ENCODE measurements around the gene PRMT7.

PRMT7 gene

DNA sequence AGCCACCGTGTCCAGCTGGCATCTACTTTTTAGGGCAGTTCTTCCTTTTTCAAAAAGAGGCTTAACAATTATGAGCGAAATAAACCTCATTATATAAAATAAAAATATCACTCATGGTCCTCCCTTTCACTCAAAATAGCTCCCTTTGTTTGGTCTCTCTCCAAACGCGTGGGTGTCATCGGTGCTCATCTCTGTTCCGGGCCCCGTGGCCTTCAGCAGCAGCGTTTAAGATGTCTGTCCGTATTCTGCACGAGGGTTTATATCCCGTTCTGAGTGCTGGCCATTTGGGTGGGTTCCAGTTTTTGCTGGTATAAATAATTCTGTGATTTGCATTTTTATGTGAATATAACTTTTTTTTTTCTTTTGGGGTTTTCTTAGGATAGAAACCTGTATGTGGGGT, 33.4 kb downstream of the PRMT7 start:
- no peak for FAIRE-seq

DNA sequence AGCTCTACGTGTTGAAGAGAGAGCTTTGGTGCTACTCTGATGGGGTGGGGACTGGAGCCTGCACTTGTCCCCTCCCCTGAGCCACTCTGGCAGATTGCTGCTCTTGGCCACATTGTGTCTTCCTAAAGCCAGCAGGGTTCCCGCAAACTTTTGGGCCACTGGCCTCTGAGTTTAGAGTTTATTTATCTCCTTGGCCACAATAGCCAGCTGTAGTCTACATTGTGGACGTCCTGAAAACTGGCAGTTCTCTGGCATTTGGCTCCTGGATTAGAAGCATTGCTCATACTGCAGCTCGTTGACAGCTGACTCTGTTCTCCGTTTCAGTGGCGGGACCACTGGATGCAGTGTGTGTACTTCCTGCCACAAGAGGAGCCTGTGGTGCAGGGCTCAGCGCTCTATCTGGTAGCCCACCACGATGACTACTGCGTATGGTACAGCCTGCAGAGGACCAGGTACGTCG, 34.6 kb downstream of the PRMT7 start:
- no peak for DNase-seq (ENCODE audit: extremely low spot score, insufficient read length, low read depth)
- FAIRE-seq: no peak

More for the DNA sequence above, 33.4 kb downstream of the PRMT7 start:
- no peak for DNase-seq (ENCODE audit: extremely low spot score, insufficient read length, low read depth)

DNA sequence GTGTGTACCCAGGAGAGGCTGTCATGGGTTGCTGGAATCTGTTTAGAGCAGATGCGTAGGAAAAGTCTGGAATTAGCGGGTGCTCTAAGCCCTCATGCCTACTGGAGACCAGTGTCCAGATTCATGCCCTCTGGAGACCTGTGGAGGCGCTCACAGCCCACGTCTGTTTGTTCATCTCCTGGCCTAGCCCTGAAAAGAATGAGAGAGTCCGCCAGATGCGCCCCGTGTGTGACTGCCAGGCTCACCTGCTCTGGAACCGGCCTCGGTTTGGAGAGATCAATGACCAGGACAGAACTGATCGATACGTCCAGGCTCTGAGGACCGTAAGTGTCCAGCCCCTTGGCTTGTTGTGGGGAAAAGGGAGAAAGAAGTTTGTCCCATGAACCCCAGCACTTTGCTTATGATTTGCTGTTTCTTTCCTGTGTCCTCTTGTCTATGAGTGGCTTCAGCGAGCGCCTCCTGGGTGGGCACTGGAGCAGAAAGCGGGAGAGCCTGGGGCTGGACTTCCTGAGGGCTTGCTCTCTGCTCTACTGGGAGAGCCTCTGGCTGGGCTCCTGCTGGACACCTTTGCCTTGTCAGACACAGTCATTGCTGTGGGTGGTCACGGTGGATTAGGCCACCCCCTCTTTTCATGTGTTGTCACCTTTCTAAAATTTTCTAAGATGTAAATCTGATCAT, 35.3 kb downstream of the PRMT7 start:
- DNase-seq (ENCODE audit: extremely low spot score, insufficient read length, low read depth): no peak
- FAIRE-seq: no peak

DNA sequence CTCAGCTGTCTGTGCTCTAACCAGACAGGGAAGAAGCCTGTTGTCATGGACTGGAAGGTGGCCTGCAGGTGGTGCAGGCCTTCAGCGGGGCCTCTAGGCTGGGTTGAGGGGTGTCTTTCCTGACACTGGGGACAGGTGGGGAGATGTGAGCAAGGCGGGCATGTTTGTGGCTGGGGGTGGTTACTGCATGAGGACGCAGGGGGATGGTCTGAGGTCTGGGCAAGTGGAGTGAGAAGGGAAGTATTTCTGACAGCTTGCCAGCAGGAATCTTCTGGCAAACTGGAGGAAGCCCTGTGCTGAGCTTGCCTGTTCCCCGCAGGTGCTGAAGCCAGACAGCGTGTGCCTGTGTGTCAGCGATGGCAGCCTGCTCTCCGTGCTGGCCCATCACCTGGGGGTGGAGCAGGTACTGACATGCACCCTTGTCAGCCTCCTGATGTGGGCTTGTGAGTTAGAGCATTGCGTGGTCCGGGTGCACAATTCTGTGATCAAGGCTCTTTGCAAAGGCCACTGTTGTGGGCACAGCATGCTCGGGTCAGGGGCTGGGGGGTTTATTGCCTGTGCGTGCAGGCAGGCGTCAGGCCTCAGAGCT, 36.2 kb downstream of the PRMT7 start:
- FAIRE-seq (no peak), DNase-seq (ENCODE audit: extremely low spot score, insufficient read length, low read depth) (no peak)

DNA sequence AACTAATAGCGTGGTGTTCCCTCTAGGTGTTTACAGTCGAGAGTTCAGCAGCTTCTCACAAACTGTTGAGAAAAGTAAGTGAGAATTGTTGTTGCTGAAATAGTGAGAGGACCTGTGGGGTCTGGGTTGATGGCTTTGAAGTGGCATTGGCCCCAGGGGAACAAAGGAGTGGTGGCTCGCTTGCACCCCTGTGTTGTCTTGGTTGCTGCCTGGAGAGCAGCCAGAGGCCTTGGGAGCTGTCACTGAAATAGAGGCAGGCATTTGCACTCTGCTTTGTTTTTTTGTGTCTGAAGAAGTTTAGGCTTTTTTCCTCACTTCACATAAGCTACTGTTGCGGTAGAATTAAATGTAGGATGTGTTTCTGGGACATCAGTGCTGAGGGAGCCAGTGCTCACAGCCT, 36.8 kb downstream of the PRMT7 start:
- FAIRE-seq (no peak), DNase-seq (ENCODE audit: extremely low spot score, insufficient read length, low read depth) (no peak)

DNA sequence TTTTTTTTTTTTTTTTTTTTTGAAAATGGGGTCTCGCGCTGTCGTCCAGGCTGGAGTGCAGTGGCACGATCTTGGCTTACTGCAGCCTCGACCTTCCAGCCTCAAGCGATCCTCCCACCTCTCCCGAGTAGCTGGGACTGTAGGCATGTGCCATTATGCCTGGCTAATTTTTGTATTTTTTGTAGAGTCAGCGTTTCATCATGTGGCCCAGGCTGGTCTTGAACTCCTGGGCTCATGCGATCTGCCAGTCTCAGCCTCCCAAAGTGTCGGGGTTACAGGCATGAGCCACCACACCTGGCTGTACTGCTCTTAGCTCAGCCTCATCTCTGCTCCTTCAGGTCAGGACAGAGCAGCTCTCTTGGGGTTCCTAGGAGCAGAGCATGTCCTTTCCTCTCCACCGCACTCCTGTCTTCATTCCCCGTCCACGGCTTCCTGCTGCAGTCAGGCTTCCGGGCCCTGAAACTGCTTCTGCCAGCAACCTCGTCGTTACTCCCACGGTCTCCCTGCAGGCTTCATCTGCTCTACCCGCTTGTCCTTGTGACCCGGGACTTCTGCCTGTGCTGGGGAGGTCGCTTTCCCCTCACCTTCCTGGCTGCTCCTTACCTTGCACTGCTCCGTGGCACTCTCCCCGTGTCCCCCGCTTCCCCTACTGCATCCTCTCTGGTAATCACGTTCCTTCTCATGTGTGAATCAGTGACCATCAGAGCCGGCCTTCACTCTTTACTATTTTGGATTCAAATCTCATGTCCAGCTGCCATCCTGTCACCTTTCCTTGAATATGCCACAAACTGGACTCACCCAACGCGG, 38.0 kb downstream of the PRMT7 start:
- DNase-seq (ENCODE audit: extremely low spot score, insufficient read length, low read depth): no peak
- FAIRE-seq: no peak

DNA sequence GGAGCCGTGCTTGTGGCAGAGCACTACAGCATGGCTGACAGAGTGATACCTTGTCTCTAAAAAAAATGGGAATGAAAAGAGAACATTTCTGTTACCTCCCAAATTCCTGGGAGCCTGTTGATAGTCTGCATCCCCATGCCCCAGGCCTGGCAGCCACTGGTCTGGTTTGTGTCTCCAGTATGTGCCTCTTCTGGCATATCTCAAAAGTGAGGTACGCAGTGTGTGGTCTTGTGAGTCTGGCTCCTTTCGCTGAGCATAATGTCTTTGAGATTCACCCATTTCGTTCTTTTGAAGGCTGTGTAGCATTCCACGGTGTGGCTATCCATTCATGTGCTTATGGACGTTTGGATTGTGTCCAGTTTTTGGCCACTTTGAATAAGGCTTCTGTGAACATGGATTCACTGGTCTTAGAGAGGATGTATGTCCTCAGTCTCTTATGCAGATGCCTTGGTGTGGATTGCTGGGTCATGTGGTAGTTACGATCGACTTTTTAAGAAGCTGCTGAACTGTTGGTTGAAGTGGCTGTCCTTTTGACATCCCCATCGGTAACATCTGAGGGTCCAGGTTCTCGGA, 39.1 kb downstream of the PRMT7 start:
- no peak for DNase-seq (ENCODE audit: extremely low spot score, insufficient read length, low read depth)
- no peak for FAIRE-seq

DNA sequence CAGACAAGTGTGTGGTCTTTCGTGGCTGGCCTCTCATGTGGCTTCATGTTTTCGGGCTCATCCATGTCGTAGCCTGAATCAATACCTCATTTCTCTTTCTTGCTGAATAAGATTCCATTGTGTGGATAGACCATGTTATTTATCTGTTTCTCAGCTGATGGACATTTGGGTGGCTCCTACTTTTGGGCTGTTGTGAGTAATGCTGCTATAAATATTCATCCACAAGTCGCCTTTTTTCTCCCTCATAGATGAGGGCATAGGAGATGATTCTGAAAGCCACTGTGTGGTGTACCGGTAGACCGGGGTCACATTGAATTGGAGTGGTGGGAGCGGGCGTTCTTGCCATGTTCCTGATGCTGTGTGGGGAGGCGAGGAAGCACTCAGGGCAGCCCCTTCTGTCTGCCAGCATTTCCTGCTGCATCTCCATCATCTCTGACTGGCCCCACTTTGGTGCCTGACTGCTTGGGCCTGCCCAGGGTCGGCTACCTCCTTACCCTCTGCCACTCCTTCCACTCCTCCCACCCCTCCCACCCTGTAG, 40.1 kb downstream of the PRMT7 start:
- no peak for FAIRE-seq
- DNase-seq (ENCODE audit: extremely low spot score, insufficient read length, low read depth): no peak

DNA sequence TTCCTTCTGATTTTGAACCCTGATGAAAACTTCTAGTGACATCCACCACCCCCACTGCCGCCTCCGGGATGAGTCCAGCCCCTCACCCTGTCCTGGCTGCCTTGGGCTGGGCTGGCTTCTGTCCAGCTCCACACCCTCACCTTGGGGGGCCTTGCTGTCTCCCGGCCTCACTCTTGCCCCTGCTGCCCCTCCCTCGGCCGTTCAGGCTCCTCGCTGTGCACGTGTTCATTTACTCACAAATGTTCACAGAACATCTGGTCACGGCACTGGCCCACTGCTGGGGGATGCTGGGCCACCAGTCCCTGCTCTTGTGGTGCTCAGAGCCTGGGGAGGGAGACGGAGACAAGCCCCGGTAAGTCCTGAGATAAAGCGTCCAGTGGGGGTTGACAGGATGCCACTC, 40.6 kb downstream of the PRMT7 start:
- DNase-seq (ENCODE audit: extremely low spot score, insufficient read length, low read depth) (no peak), FAIRE-seq (no peak)

DNA sequence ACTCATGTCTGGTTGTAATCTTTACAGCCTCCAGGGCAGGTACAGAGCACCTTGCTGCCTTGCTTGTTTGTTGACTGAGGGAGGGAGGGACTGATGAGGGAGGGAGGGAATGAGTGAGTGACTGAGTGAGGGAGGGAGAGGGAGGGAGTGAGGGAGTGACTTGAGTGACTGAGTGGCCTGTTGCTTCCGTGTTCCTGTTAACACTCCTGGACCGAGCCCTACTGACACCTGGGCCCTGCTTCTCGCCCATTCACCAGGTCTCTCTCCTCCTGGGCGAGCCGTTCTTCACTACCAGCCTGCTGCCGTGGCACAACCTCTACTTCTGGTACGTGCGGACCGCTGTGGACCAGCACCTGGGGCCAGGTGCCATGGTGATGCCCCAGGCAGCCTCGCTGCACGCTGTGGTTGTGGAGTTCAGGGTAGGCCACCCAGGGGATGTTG, 41.2 kb downstream of the PRMT7 start:
- DNase-seq (ENCODE audit: extremely low spot score, insufficient read length, low read depth): no peak
- FAIRE-seq: no peak

DNA sequence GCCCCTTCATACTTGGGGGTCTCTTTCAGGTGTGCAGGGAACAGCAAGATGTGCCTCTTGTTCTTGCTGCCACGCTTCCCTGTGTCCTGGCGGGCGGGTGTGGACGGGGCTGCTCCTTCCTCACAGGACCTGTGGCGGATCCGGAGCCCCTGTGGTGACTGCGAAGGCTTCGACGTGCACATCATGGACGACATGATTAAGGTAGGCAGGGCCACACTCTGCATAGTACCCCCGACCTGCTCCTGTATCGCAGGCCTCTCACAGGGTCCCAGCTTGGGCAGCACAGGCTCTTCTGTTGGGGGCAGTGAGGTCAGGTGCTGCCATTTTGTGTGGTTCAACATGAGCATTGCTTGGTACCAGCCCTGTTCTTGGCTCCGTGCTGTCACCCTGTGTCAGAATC, 42.5 kb downstream of the PRMT7 start:
- no peak for DNase-seq (ENCODE audit: extremely low spot score, insufficient read length, low read depth)
- FAIRE-seq: no peak

DNA sequence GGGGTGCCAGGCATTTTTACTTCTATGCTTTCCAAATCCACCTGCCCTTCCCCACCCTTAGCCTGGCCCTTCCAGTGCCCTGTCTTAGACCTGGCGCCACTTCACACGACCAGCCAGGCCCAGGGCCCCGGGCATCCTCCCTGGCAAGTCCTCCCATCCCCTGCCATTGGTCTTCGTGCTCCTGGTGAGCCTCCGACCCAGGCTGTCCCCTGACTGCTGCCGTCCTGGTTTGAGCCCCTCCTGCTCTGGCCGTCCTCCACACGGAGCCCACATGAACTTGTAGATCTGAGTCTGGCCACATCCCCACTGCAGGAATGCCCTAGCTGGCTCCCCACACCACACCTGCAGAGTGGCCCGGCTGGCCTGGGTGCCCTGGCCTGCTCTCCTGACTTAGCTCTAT, 44.0 kb downstream of the PRMT7 start:
- FAIRE-seq: no peak
- DNase-seq (ENCODE audit: extremely low spot score, insufficient read length, low read depth): no peak

DNA sequence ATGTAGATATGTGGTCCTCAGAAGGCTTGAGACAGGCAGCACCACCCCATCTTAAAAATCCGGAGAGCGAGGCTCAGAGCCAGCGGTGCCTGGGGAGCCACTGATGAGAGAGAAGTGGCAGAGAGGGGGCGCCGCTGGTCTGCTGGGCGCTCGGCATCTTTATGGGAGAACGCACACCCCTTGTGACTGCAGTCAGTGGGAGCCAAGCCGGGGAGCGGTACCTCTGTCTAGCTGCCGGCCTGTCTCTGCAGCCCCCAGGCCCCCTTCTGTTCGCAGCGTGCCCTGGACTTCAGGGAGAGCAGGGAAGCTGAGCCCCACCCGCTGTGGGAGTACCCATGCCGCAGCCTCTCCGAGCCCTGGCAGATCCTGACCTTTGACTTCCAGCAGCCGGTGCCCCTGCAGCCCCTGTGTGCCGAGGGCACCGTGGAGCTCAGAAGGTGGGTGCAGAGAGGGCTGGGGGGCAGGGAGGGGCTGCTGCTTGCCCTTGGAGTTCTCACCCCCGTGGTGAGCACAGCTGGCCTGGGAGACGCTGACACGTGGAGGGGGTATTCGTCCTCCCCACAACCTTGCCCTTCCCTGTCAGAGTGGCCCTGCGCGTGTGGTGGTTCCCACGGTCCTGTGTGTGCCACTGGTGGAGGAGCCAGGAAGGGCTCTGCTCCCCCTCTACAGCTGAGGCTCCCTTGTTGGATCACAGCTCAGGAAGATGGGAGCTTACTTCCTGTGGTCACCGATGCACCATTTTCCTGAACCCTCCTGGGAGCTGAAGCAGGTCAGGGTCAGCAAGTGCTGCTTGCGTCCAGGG, 44.8 kb downstream of the PRMT7 start:
- FAIRE-seq: no peak
- no peak for DNase-seq (ENCODE audit: extremely low spot score, insufficient read length, low read depth)

DNA sequence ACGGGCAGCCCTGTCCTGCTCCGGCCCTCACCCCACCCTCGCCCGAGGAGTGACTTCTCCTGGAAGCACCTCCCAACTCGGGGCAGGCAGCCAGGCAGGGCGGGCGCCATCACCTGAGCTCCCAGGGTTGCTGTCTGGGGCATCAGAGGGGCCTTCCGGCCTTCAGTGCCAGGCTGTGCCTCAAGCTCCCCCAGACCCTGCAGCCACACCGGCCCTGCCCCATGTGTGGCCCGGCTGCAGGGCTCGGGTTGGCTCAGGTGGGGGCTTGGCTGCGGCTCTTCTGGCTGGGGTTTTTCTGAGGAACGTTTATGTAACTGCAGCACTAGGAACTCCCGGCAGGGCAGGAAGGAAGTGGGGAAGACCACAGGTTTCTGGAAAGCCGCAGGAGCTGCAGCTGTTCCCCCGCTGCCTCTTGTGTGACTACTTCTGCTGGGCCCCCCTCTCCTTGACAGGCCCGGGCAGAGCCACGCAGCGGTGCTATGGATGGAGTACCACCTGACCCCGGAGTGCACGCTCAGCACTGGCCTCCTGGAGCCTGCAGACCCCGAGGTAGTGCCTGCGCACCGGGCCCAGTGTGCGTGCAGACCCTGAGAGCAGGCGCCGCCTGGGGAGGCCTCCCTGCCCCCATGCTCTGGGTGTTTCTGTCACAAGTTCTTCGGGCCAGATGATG, 45.6 kb downstream of the PRMT7 start:
- FAIRE-seq: peak; percentile 93
- peak; percentile 82 for DNase-seq (ENCODE audit: extremely low spot score, insufficient read length, low read depth)

DNA sequence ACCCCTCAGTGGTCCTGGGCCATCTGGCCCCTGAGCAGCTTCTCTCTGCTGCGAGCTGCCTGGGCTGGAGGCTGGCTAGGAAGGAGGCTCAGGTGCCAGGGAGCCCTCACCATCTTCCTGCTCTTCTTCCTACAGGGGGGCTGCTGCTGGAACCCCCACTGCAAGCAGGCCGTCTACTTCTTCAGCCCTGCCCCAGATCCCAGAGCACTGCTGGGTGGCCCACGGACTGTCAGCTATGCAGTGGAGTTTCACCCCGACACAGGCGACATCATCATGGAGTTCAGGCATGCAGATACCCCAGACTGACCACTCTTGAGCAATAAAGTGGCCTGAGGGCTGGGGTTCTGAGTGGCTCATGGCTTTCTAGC, 46.1 kb downstream of the PRMT7 start:
- no peak for DNase-seq (ENCODE audit: extremely low spot score, insufficient read length, low read depth)
- no peak for FAIRE-seq

DNA sequence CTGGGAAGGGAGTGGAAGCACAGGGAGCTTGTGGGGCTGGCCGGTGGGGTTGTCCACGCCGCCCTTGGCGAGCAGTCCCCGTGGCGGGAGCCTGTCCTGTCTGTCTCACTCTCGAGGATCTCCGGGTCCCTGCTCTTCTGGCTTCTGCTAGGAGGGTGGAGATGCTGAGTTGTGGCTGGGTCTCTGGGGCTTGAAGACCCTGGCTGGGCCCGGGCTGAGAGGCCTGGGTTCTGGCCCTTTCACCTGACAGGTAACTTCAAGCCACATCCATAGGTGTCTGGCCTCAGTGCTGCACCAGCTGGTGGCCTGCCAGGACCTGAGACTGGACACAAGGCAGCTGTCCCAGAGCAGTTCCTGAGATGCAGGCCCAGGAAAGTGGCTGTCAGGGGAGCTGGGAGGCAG, 46.7 kb downstream of the PRMT7 start:
- FAIRE-seq: no peak
- DNase-seq (ENCODE audit: extremely low spot score, insufficient read length, low read depth): no peak

DNA sequence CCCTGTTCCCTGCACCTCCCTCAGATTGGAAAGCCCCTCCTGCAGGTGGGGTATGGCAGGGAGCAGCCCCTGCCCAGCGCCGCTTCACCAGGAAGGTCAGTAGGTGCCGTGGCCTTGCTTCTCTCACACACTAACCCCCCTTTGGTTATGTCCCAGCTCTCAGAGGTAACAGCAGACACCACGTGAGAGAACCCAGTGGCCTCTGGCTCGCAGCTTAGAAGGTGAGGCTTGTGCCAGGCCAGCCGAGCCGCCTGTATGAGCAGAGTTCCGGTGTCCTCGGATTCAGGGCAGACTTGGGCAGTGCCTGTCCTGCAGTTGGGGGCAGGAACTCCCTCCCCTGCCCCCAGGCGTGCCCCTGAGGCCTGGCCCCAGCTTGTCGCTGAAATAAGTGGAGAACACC, 47.1 kb downstream of the PRMT7 start:
- no peak for DNase-seq (ENCODE audit: extremely low spot score, insufficient read length, low read depth)
- FAIRE-seq: no peak

DNA sequence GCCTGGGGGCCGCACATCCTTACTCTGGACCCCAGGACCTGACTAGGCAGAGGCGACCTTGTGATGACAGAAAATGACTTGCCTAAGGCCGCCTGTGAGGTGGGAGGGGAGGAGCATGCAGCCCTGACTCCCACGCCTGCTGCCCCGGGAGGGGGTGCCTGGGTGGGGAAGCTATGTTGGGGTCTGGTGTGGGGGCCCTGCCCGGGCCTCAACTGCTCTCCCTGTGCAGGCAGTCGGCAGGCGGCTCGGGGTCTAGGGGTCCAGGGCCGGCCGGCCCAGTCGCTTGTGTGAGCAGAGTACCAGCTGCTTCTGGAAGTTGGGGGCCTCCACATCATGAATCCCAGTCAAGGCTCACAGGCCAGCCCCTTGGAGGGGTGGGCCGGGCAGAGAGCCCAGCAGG, 48.1 kb downstream of the PRMT7 start:
- DNase-seq (ENCODE audit: extremely low spot score, insufficient read length, low read depth): no peak
- FAIRE-seq: no peak

DNA sequence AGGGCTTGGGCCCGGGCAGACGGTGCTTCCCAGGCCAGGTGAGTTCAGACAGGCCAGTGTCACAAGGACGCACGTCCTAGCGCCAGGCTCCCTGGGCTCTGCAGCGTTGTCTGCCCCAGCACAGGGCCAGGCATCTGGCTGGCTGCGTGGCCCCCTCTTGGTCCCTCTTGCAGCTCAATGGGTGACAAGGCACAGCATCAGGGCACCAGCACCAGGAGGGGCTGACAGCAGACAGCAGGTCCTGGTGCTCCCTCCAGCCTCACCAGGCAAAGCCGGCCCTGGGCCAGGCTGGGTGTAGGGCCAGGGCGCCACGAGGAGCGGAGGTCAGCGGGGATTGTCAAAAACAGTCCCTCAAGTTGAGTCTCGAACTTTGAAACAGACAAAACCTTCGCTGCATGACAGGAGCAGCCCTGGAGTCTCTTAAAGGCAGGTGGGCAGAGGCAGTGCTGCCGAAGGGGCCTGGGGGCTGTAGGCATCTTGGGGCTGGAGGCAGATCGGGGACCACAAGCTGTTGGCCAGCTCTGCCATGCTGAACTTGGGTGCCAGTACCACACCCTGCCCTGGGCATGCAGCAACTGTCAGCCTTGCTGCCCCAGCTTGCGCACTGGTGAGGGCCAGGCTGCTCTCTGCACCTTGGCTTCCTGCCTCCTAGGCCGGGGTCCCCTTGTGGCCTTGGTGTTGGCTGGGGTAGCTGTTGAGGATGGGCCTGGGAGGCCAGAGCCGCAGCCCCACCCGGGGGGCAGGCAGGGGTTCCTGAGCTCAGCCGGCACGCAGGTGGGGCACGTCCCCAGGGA, 48.8 kb downstream of the PRMT7 start:
- DNase-seq (ENCODE audit: extremely low spot score, insufficient read length, low read depth) (no peak), FAIRE-seq (no peak)
